Neural progenitor cell (in vitro differentiated cells): Measurements from ENCODE around the gene SP6. TPM values are rescaled to one million over a fixed set of nuclear protein-coding genes. Genes with fewer than 3 reads are reported as not detected.

Experiments
- DNase-seq: peaks from one replicate; pipeline ENCODE4 v3.0.0-alpha.2; 2016; ENCODE audit warnings: low spot score
- H2AFZ ChIP-seq: fragments of 200-600 bp; sonication (generic); replicated peaks from 2 replicates; pipeline ENCODE4 v1.6.1; 2016; ENCODE audit warnings: antibody characterized with exemption
- H3F3A ChIP-seq: fragments of 200-600 bp; sonication (generic); 2 replicates; pipeline ENCODE4 v1.6.1; 2016; ENCODE audit warnings: antibody characterized with exemption, low read depth
- H3K27ac ChIP-seq: fragments of 200-600 bp; sonication (generic); 2 replicates; pipeline ENCODE4 v1.5.1; 2016; ENCODE audit warnings: mild to moderate bottlenecking
- H3K27me3 ChIP-seq: fragments of 200-600 bp; sonication (generic); 2 replicates; pipeline ENCODE4 v1.6.1; 2016; ENCODE audit warnings: mild to moderate bottlenecking, moderate library complexity
- H3K36me3 ChIP-seq: fragments of 200-600 bp; sonication (generic); 2 replicates; pipeline ENCODE4 v1.5.1; 2016
- H3K4me1 ChIP-seq: fragments of 200-600 bp; sonication (generic); 2 replicates; pipeline ENCODE4 v1.6.1; 2016; ENCODE audit warnings: mixed run types
- H3K4me2 ChIP-seq: fragments of 200-600 bp; sonication (generic); 2 replicates; pipeline ENCODE4 v1.6.1; 2016
- H3K4me3 ChIP-seq: fragments of 200-600 bp; sonication (generic); 2 replicates; pipeline ENCODE4 v1.5.1; 2016
- H3K79me2 ChIP-seq: fragments of 200-600 bp; sonication (generic); 2 replicates; pipeline ENCODE4 v1.6.1; 2016; ENCODE audit warnings: low read depth
- H3K9ac ChIP-seq: fragments of 200-600 bp; sonication (generic); 2 replicates; pipeline ENCODE4 v1.6.1; 2016
- H3K9me3 ChIP-seq: fragments of 200-600 bp; sonication (generic); 2 replicates; pipeline ENCODE4 v1.5.1; 2016; ENCODE audit warnings: low read depth
- H4K20me1 ChIP-seq: fragments of 200-600 bp; sonication (generic); 2 replicates; pipeline ENCODE4 v1.6.1; 2016; ENCODE audit warnings: low read depth
- H3K27ac Mint-ChIP-seq: 3 replicates; pipeline ENCODE4 v1.8.0; 2021; ENCODE audit warnings: mixed read lengths
- H3K27me3 Mint-ChIP-seq: 2 replicates; pipeline ENCODE4 v1.8.0; 2022; ENCODE audit warnings: low read depth, mild to moderate bottlenecking, inconsistent platforms, moderate library complexity, mixed read lengths; ENCODE audit not compliant: insufficient read depth
- H3K36me3 Mint-ChIP-seq: 3 replicates; pipeline ENCODE4 v1.8.0; 2021; ENCODE audit warnings: mixed read lengths
- H3K4me1 Mint-ChIP-seq: 3 replicates; pipeline ENCODE4 v1.8.0; 2021; ENCODE audit warnings: mixed read lengths
- H3K4me3 Mint-ChIP-seq: 3 replicates; pipeline ENCODE4 v1.8.0; 2021; ENCODE audit warnings: mild to moderate bottlenecking, moderate library complexity, mixed read lengths
- H3K9me3 Mint-ChIP-seq: 3 replicates; pipeline ENCODE4 v1.8.0; 2020; ENCODE audit warnings: mixed read lengths
- CTCF ChIP-seq: fragments of 200-600 bp; sonication (generic); IDR thresholded peaks from 2 replicates; pipeline ENCODE4 v1.5.1; 2017; ENCODE audit warnings: antibody characterized with exemption, mild to moderate bottlenecking
- EZH2 ChIP-seq: fragments of 200-600 bp; sonication (generic); IDR thresholded peaks from 2 replicates; pipeline ENCODE4 v1.6.1; 2017; ENCODE audit warnings: antibody characterized with exemption, mild to moderate bottlenecking, moderate library complexity
- EZH2phosphoT487 ChIP-seq: fragments of 200-600 bp; sonication (generic); IDR thresholded peaks from 2 replicates; pipeline ENCODE4 v1.6.1; 2017; ENCODE audit warnings: antibody characterized with exemption
- total RNA-seq: library from RNA; depleted of rRNA; stranded (reverse); fragments of >200 nt; gene quantifications from 2 replicates; pipeline ENCODE4 v1.2.3, GENCODE V29; 2015; ENCODE audit warnings: low replicate concordance

The SP6 gene
- total RNA-seq, 1 donor from 2014 or later, result 0.04 TPM

- no peak overlapping the region for H3K27ac ChIP-seq
- no peak for DNase-seq
- Mint-ChIP-seq H3K4me3 (no peak overlapping the region), H3K27ac (no peak overlapping the region), H3K36me3 (no peaks in the 10 kb centered on the region), H3K27me3 (peaks cover 20% of the 10 kb centered on the region), H3K9me3 (no peaks in the 10 kb centered on the region), H3K4me1 (peaks cover 7% of the 10 kb centered on the region)
- H3K4me3 ChIP-seq, result no peak overlapping the region
- no peak for TF ChIP-seq EZH2
- no peak for TF ChIP-seq EZH2phosphoT487
- TF ChIP-seq CTCF, result no peak
- H3K4me2 ChIP-seq, result no peak overlapping the region
- H2AFZ ChIP-seq, result no peak overlapping the region
- H4K20me1 ChIP-seq, result no peaks in the 10 kb centered on the region
- H3K9me3 ChIP-seq, result no peaks in the 10 kb centered on the region
- no peaks in the 10 kb centered on the region for H3K79me2 ChIP-seq
- H3K27me3 ChIP-seq, result peaks cover 7% of the 10 kb centered on the region
- no peaks in the 10 kb centered on the region for H3K4me1 ChIP-seq
- no peaks in the 10 kb centered on the region for H3K36me3 ChIP-seq
- H3K9ac ChIP-seq, result no peak overlapping the region
- H3F3A ChIP-seq, result no peaks in the 10 kb centered on the region
These were observed 44.7 kb downstream of the SP6 start for GRCh38 chr17:47806026-47806912.

GRCh38 chr17:47804461-47804860, 46.5 kb downstream of the SP6 start:
- Histone ChIP-seq H4K20me1 (no peaks in the 10 kb centered on the region), H2AFZ (no peak overlapping the region), H3K36me3 (no peaks in the 10 kb centered on the region), H3K79me2 (no peaks in the 10 kb centered on the region), H3K27ac (no peak overlapping the region), H3K9ac (no peak overlapping the region), H3K4me3 (no peak overlapping the region), H3K9me3 (no peaks in the 10 kb centered on the region), H3K4me2 (no peak overlapping the region), H3K27me3 (peaks cover 20% of the 10 kb centered on the region), H3K4me1 (no peaks in the 10 kb centered on the region), H3F3A (no peaks in the 10 kb centered on the region)
- no peaks in the 10 kb centered on the region for H3K9me3 Mint-ChIP-seq
- no peak for TF ChIP-seq CTCF
- no peak for TF ChIP-seq EZH2
- TF ChIP-seq EZH2phosphoT487, result no peak
- H3K36me3 Mint-ChIP-seq, result no peaks in the 10 kb centered on the region
- DNase-seq, result no peak
- no peak overlapping the region for H3K27ac Mint-ChIP-seq
- H3K27me3 Mint-ChIP-seq, result peaks cover 24% of the 10 kb centered on the region
- no peaks in the 10 kb centered on the region for H3K4me1 Mint-ChIP-seq
- H3K4me3 Mint-ChIP-seq, result no peak overlapping the region

- Histone ChIP-seq H3K27ac (no peak overlapping the region), H3K36me3 (no peaks in the 10 kb centered on the region), H3K9ac (no peak overlapping the region), H3K27me3 (peaks cover 20% of the 10 kb centered on the region), H3K4me2 (no peak overlapping the region), H4K20me1 (no peaks in the 10 kb centered on the region), H3K4me3 (no peak overlapping the region), H3K9me3 (no peaks in the 10 kb centered on the region), H2AFZ (no peak overlapping the region), H3K79me2 (no peaks in the 10 kb centered on the region), H3K4me1 (no peaks in the 10 kb centered on the region), H3F3A (no peaks in the 10 kb centered on the region)
- Mint-ChIP-seq H3K4me1 (no peaks in the 10 kb centered on the region), H3K36me3 (no peaks in the 10 kb centered on the region), H3K4me3 (no peak overlapping the region), H3K27me3 (peaks cover 24% of the 10 kb centered on the region), H3K27ac (no peak overlapping the region), H3K9me3 (no peaks in the 10 kb centered on the region)
- TF ChIP-seq CTCF, result no peak
- DNase-seq, result no peak
These were observed 47.2 kb downstream of the SP6 start for GRCh38 chr17:47803751-47804150.
